ENCODE data around the gene FAM174A. TPM values are rescaled to one million over a fixed set of nuclear protein-coding genes. Genes with fewer than 3 reads are reported as not detected.

Gene FAM174A
- total RNA-seq, 2 donors from 2014 or later = 6.9 to 9.6 TPM

DNA sequence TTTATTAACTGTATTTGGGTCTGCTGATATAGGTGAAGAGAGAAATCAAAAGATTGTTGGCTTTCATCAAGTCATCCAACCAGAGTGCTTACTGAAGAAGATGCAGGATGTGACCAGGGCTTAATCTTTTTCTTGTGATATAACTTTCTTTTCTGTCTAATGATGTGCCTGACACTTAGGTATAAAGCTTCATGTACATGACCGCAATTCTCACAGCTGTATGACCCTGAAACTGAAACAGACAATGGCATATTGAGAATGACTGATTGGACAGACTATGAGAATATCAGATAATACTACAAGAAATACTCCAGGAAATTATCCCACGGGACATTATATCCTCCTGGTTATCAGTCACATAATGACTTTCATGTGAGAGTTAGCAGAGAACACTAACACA is 32.5 kb upstream of the FAM174A start:
- H3K9me3 ChIP-seq (ENCODE audit: control insufficient read depth, low read length) = no peaks in the 10 kb centered on the region
- no peaks in the 10 kb centered on the region for H3K4me1 ChIP-seq (ENCODE audit: control insufficient read depth, insufficient read depth, low read length)
- Mint-ChIP-seq H3K36me3 (ENCODE audit: low read depth) (no peaks in the 10 kb centered on the region), H3K4me3 (no peak overlapping the region), H3K9me3 (no peaks in the 10 kb centered on the region), H3K27ac (no peak overlapping the region), H3K4me1 (no peaks in the 10 kb centered on the region), H3K27me3 (ENCODE audit: insufficient read depth) (no peaks in the 10 kb centered on the region)
- no peak overlapping the region for H3K27ac ChIP-seq (ENCODE audit: low read depth, low read length)
- TF ChIP-seq, protein P1, sequence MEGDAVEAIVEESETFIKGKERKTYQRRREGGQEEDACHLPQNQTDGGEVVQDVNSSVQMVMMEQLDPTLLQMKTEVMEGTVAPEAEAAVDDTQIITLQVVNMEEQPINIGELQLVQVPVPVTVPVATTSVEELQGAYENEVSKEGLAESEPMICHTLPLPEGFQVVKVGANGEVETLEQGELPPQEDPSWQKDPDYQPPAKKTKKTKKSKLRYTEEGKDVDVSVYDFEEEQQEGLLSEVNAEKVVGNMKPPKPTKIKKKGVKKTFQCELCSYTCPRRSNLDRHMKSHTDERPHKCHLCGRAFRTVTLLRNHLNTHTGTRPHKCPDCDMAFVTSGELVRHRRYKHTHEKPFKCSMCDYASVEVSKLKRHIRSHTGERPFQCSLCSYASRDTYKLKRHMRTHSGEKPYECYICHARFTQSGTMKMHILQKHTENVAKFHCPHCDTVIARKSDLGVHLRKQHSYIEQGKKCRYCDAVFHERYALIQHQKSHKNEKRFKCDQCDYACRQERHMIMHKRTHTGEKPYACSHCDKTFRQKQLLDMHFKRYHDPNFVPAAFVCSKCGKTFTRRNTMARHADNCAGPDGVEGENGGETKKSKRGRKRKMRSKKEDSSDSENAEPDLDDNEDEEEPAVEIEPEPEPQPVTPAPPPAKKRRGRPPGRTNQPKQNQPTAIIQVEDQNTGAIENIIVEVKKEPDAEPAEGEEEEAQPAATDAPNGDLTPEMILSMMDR (conservative IDR thresholded peaks at IDR 0.05) = no peak
- no peak for DNase-seq
- no peak overlapping the region for H3K9ac ChIP-seq (ENCODE audit: extremely low read depth, low read length, poor library complexity, severe bottlenecking)
- no peaks in the 10 kb centered on the region for H3K27me3 ChIP-seq (ENCODE audit: control insufficient read depth, insufficient read depth, low read length, poor library complexity, severe bottlenecking)
- no peak overlapping the region for H3K4me3 ChIP-seq (ENCODE audit: low read length)
- 86% methylated on average over 2 of the region's 2 CpGs; no CpG with 5 or more reads in 1 of the 2 experiments for WGBS, 2 experiments (ENCODE audit: insufficient coverage in 1 of 2, insufficient read length in 1 of 2)
- no peaks in the 10 kb centered on the region for H3K36me3 ChIP-seq (ENCODE audit: control insufficient read depth, insufficient read depth, low read length)

DNA sequence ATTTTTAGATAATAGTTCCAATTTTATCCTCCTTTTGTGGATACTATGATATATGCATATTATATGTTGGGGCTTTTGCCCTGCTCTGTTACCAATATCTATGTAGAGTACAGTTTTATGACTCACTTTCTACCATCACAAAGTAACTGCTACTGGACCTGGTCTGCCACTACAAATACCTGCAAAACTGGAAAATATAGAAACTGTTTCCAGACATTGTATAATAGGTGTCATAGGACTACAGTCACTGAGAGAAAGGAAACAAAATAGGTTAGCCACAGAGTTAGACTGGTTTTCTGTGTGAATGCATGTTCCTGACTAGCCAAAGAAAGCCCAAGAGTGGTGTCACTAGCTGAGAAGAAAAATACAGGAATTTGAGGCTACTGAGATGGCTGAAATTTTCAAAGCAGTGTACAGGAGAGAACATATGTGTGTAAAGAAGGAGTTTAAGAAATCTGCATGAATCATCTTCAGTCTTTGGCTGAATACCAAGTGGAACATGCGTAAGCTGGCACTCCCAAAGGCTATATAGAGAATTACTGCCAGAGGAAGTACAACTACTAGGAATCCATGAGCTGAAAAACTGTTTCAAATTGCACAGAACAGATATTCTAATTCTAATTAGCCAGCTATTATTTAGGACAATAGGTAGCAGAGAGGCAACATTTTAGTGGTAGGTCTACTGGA is 29.0 kb upstream of the FAM174A start:
- H3K36me3 ChIP-seq (ENCODE audit: control insufficient read depth, insufficient read depth, low read length) = no peaks in the 10 kb centered on the region
- Mint-ChIP-seq H3K27ac (no peak overlapping the region), H3K36me3 (ENCODE audit: low read depth) (no peaks in the 10 kb centered on the region), H3K27me3 (ENCODE audit: insufficient read depth) (no peaks in the 10 kb centered on the region), H3K4me1 (no peaks in the 10 kb centered on the region), H3K4me3 (no peak overlapping the region), H3K9me3 (no peaks in the 10 kb centered on the region)
- no peak overlapping the region for H3K9ac ChIP-seq (ENCODE audit: extremely low read depth, low read length, poor library complexity, severe bottlenecking)
- no peaks in the 10 kb centered on the region for H3K9me3 ChIP-seq (ENCODE audit: control insufficient read depth, low read length)
- no peaks in the 10 kb centered on the region for H3K4me1 ChIP-seq (ENCODE audit: control insufficient read depth, insufficient read depth, low read length)
- H3K27me3 ChIP-seq (ENCODE audit: control insufficient read depth, insufficient read depth, low read length, poor library complexity, severe bottlenecking) = no peaks in the 10 kb centered on the region
- H3K27ac ChIP-seq (ENCODE audit: low read depth, low read length) = no peak overlapping the region
- 94 to 100% methylated on average over 1 of the region's 1 CpG for WGBS, 2 experiments (ENCODE audit: insufficient coverage in 1 of 2, insufficient read length in 1 of 2)
- DNase-seq = no peak
- TF ChIP-seq, protein P1 (conservative IDR thresholded peaks at IDR 0.05) = no peak
- no peak overlapping the region for H3K4me3 ChIP-seq (ENCODE audit: low read length)

DNA sequence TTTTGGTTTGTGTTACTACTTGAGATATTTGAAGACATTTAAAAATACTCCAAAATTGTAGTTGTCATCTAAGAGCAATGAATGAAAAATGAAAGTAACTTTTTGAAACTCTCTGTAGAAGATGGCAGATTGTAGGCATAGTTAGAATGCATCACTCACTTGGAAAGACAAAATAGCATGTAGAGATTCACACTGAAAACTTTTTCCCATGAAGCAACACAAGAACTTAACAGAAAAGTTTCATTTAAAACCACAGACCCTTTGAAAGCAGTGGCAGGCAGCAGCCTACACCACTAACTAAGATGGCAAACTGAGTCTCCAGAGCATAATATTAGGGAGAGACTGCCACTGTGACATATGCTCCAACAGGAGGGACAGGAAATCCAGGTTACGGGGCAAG is 18.9 kb upstream of the FAM174A start:
- TF ChIP-seq, protein P1 (conservative IDR thresholded peaks at IDR 0.05) = no peak
- H3K9ac ChIP-seq (ENCODE audit: extremely low read depth, low read length, poor library complexity, severe bottlenecking) = no peak overlapping the region
- DNase-seq = no peak
- H3K27ac Mint-ChIP-seq = no peak overlapping the region
- no peak overlapping the region for H3K4me3 Mint-ChIP-seq
- H3K4me1 ChIP-seq (ENCODE audit: control insufficient read depth, insufficient read depth, low read length) = no peaks in the 10 kb centered on the region
- WGBS, 2 experiments (ENCODE audit: insufficient coverage in 1 of 2, insufficient read length in 1 of 2) = 95 to 100% methylated on average over 1 of the region's 1 CpG
- H3K36me3 Mint-ChIP-seq (ENCODE audit: low read depth) = no peaks in the 10 kb centered on the region
- no peak overlapping the region for H3K27ac ChIP-seq (ENCODE audit: low read depth, low read length)
- H3K4me1 Mint-ChIP-seq = peaks cover 7% of the 10 kb centered on the region
- no peaks in the 10 kb centered on the region for H3K27me3 ChIP-seq (ENCODE audit: control insufficient read depth, insufficient read depth, low read length, poor library complexity, severe bottlenecking)
- H3K36me3 ChIP-seq (ENCODE audit: control insufficient read depth, insufficient read depth, low read length) = no peaks in the 10 kb centered on the region
- no peaks in the 10 kb centered on the region for H3K9me3 Mint-ChIP-seq
- no peak overlapping the region for H3K4me3 ChIP-seq (ENCODE audit: low read length)
- no peaks in the 10 kb centered on the region for H3K27me3 Mint-ChIP-seq (ENCODE audit: insufficient read depth)
- peaks cover 18% of the 10 kb centered on the region for H3K9me3 ChIP-seq (ENCODE audit: control insufficient read depth, low read length)

Data from endodermal cell (in vitro differentiated cells).